Measurements from ENCODE around the gene SMYD3. TPM values are rescaled to one million over a fixed set of nuclear protein-coding genes. Genes with fewer than 3 reads are reported as not detected.

Gene SMYD3
- total and polyA plus RNA-seq, 2 donors (not counting 3 experiments of a cell fraction or from before 2014, with no cell fraction given) = 16.0 to 32.1 TPM

GRCh38 chr1:246306415-246307037, 200.6 kb downstream of the SMYD3 start:
- Histone ChIP-seq H3K79me2 (ENCODE audit: control insufficient read depth, insufficient read depth, low read length) (no peaks in the 10 kb centered on the region), H3K9ac (replicated peaks; ENCODE audit: extremely low read depth, insufficient read depth, low read length) (no peak overlapping the region), H3K9me3 (replicated peaks; ENCODE audit: control insufficient read depth, insufficient read depth, low read length) (no peaks in the 10 kb centered on the region), H3K4me1 (ENCODE audit: control insufficient read depth, extremely low read depth, insufficient read depth, low read length) (no peaks in the 10 kb centered on the region), H3K36me3 (ENCODE audit: control insufficient read depth in 2 of 2, extremely low read depth in 1 of 2, insufficient read depth in 2 of 2, low read length in 2 of 2) (no peaks in the 10 kb centered on the region), H3K4me3 (replicated peaks in 1 of 3; ENCODE audit: insufficient read depth in 1 of 3, low read depth in 1 of 3, low read length in 3 of 3) (no peak overlapping the region), H3K4me2 (ENCODE audit: insufficient read depth, low read length) (no peak overlapping the region), H3K27me3 (ENCODE audit: control insufficient read depth in 2 of 2, insufficient read depth in 2 of 2, low read length in 2 of 2) (no peaks in the 10 kb centered on the region), H2AFZ (ENCODE audit: low read depth, low read length) (no peak overlapping the region), H4K20me1 (replicated peaks; ENCODE audit: control insufficient read depth, extremely low read depth, insufficient read depth, low read length) (no peaks in the 10 kb centered on the region), H3K9me1 (replicated peaks; ENCODE audit: control insufficient read depth, extremely low read depth, insufficient read depth, low read length) (no peaks in the 10 kb centered on the region), H3K27ac (ENCODE audit: insufficient read depth, low read depth, low read length) (no peak overlapping the region)
- DNase-seq (ENCODE audit: low read depth, low spot score) = no peak
- TF ChIP-seq FOS (IDR thresholded peaks at IDR 0.05; ENCODE audit: borderline replicate concordance, insufficient read depth, low read length) (no peak), EZH2 (IDR thresholded peaks at IDR 0.05; ENCODE audit: borderline replicate concordance, low read depth, low read length, severe bottlenecking) (no peak), POLR2AphosphoS5 (IDR thresholded peaks at IDR 0.05; ENCODE audit: insufficient read depth, low read depth, low read length) (no peak), GATA2 (IDR thresholded peaks at IDR 0.05; ENCODE audit: insufficient read depth, insufficient read length, low read depth, low read length) (no peak), CTCF (IDR thresholded peaks at IDR 0.05; ENCODE audit: extremely low read depth in 1 of 2, insufficient read depth in 1 of 2, low read depth in 1 of 2, low read length in 2 of 2) (no peak), JUN (IDR thresholded peaks at IDR 0.05; ENCODE audit: borderline replicate concordance, insufficient read depth, insufficient read length, low read depth) (no peak)
- CTCF ChIA-PET = interaction anchor here (1.0 to 1.5 kb wide), 5 partner anchors 8 to 40 kb away, joined by 3 to 5 read pairs (median 4); no protein-coding TSS in a partner anchor
- dilution Hi-C loops (cut with MboI; ENCODE audit: extremely low pct_ligation_motif_present, low sequenced_read_pairs) (no loop called here), intact Hi-C loops (cut with micrococcal nuclease) (no loop called here)
- FAIRE-seq = no peak
- BruUV-seq (replicated peaks) = no TSS peak
- POLR2A ChIA-PET = no interaction called here
